Mucosa of stomach (tissue), 1 donor: ENCODE measurements around the gene ZNF613.
A peak's percentile ranks its signal among the peaks of the same experiment; 100 is the strongest.
"Not testable (repeated sequence)": the region's sequence is repeated elsewhere in the genome, so short reads cannot be mapped to it uniquely, and the experiment has no call there.

Experiments
- H3K27me3 ChIP-seq: one replicate; pipeline ENCODE4 v1.7.0; 2013; ENCODE audit warnings: mild to moderate bottlenecking, low read length; ENCODE audit not compliant: control insufficient read depth, insufficient read depth
- H3K36me3 ChIP-seq: one replicate; pipeline ENCODE4 v1.7.0; 2013; ENCODE audit warnings: low read length; ENCODE audit not compliant: control insufficient read depth, insufficient read depth
- H3K4me1 ChIP-seq: one replicate; pipeline ENCODE4 v1.7.0; 2013; ENCODE audit warnings: mild to moderate bottlenecking, low read length; ENCODE audit not compliant: control insufficient read depth, insufficient read depth
- H3K4me3 ChIP-seq: one replicate; pipeline ENCODE4 v1.7.0; 2013; ENCODE audit warnings: low read length
- H3K9ac ChIP-seq: one replicate; pipeline ENCODE4 v1.7.0; 2013; ENCODE audit warnings: mild to moderate bottlenecking, low read length, moderate library complexity
- H3K9me3 ChIP-seq: one replicate; pipeline ENCODE4 v1.7.0; 2013; ENCODE audit warnings: mild to moderate bottlenecking, low read length, moderate library complexity; ENCODE audit not compliant: control insufficient read depth
- donor health status: Pancreatic carcinoma.

The ZNF613 gene

DNA sequence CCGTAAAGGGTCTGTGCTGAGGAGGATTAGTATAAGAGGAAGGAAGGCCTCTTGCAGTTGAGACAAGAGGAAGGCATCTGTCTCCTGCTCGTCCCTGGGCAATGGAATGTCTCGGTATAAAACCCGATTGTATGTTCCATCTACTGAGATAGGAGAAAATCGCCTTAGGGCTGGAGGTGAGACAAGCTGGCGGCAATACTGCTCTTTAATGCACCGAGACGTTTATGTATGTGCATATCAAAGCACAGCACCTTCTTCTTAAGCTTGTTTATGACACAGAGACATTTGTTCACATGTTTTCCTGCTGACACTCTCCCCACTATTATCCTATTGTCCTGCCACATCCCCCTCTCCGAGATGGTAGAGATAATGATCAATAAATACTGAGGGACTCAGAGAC is 21.2 kb upstream of the ZNF613 start:
- not testable (repeated sequence) for H3K9ac ChIP-seq, H3K4me3 ChIP-seq, H3K27me3 ChIP-seq, H3K9me3 ChIP-seq, H3K4me1 ChIP-seq, H3K36me3 ChIP-seq

DNA sequence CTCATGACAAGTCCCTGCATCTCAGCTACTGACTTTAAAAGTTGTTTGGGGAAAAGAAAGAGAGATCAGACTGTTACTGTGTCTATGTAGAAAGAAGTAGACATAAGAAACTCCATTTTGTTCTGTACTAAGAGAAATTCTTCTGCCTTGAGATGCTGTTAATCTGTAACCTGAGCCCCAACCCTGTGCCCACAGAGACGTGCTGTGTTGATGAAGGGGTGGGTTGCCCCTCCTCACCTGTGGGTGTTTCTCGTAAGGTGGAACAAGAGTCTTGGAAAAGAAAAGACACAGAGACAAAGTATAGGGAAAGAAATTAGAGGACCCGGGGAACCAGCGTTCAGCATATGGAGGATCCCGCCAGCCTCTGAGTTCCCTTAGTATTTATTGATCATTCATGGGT is 19.3 kb upstream of the ZNF613 start:
- H3K4me1 ChIP-seq, H3K27me3 ChIP-seq, H3K4me3 ChIP-seq, H3K36me3 ChIP-seq, H3K9me3 ChIP-seq, H3K9ac ChIP-seq: not testable (repeated sequence)

DNA sequence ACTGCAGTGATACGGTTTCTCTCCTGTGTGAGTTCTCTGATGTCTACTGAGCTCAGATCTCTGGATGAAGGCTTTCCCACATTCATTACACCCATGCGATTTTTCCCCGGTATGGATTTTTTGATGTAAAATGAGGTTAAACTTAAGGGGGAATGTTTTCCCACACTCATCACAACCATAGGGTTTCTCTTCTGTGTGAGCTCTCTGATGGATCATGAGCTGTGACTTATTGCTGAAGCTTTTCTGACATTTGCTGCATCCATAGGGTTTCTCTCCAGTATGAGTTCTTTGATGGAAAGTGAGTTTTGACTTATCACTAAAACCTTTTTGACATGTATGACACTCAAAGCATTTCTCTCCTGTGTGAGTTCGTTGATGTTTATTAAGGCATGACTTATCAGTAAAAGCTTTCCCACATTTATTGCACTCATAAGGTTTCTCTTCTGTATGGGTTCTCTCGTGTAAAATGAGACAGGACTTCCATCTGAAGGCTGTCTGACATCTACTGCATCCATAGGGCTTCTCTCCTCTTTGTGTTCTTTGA is 11.9 kb upstream of the ZNF613 start:
- H3K9ac ChIP-seq, result no peak overlapping the region
- no peak overlapping the region for H3K4me3 ChIP-seq
- no peaks in the 10 kb centered on the region for H3K4me1 ChIP-seq
- H3K9me3 ChIP-seq, result peaks cover 11% of the 10 kb centered on the region
- H3K27me3 ChIP-seq, result no peaks in the 10 kb centered on the region
- no peaks in the 10 kb centered on the region for H3K36me3 ChIP-seq

DNA sequence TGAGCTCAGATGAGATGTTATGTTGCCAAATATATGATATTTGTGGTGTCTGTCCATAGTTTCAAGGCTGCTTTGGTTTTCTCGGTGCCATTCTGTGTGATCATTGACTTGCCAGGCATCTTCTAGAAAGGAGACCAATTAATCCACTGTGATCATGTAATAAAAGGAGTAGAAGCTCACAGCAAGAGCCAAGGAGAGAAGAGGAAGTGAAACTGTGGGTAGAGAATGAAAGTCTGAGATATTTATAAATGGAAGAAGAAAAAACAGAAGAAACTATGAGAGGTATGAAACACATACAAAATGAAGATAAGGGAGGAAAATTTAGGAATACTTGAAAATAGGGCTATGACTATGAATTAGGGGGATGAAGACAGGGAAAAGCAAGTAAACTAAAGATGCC is 11.1 kb upstream of the ZNF613 start:
- Histone ChIP-seq H3K4me1 (no peaks in the 10 kb centered on the region), H3K36me3 (no peaks in the 10 kb centered on the region), H3K4me3 (no peak overlapping the region), H3K9me3 (peaks cover 11% of the 10 kb centered on the region), H3K9ac (no peak overlapping the region), H3K27me3 (no peaks in the 10 kb centered on the region)

DNA sequence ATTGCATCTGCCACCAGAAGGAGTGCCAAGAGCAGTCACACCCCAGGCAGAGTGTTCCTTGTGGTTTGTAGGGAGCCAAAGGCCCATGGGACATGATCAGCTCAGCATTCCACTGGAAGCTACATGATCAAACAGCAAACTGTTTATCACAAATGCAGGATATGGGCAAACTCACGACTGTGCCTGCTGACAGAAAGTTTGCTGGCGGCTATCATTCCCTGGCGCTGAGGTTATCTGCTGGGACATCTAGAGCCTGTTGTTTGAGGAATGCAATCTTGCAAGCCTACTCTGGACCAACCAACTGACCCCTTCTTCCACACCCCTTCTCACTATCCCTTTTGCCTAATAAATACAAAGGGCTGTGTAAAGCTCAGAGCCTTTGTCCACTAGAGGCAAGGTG is 7.7 kb upstream of the ZNF613 start:
- H3K4me3 ChIP-seq, result no peak overlapping the region
- H3K9ac ChIP-seq, result no peak overlapping the region
- no peaks in the 10 kb centered on the region for H3K27me3 ChIP-seq

DNA sequence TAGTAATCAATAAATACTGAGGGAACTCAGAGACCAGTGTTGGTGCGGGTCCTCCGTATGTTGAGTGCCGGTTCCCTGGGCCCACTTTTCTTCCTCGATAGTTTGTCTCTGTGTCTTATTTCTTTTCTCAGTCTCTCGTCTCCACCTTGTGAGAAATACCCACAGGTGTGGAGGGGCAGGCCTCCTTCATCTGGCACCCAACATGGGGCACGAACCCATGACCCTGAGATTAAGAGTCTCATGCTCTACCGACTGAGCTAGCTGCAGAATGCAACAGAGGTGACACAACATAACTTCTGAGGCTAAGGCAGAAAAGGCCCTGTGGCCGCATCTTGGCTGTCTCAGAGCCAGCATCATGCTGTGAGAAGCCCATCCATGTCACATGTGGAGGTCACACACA is 5.3 kb upstream of the ZNF613 start:
- no peaks in the 10 kb centered on the region for H3K36me3 ChIP-seq
- H3K9me3 ChIP-seq, result peaks cover 11% of the 10 kb centered on the region
- H3K9ac ChIP-seq, result no peak overlapping the region
- no peaks in the 10 kb centered on the region for H3K27me3 ChIP-seq
- no peaks in the 10 kb centered on the region for H3K4me1 ChIP-seq
- no peak overlapping the region for H3K4me3 ChIP-seq

More for the DNA sequence above, 7.7 kb upstream of the ZNF613 start:
- peaks cover 18% of the 10 kb centered on the region for H3K9me3 ChIP-seq
- H3K36me3 ChIP-seq, result no peaks in the 10 kb centered on the region
- no peaks in the 10 kb centered on the region for H3K4me1 ChIP-seq

DNA sequence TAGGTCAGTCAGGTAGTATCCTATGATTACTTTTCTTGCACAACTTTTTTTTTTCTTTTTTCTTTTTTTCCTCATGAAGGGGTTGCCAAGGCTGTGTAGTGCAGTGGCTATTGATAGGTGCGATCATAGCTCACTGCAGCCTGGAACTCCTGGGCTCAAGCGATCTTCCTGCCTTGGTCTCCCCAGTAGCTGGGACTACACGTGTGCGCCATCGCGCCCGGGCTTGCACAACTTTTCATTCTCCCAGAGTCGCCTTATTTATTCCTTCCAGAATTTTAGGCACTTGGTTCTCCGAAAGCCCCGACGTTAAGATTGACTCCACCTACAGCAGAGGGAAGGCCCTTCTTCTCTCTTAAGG is 867 bp upstream of the ZNF613 start:
- H3K9ac ChIP-seq, result peak overlapping the region; percentile 88
- H3K36me3 ChIP-seq, result no peaks in the 10 kb centered on the region
- peaks cover 11% of the 10 kb centered on the region for H3K9me3 ChIP-seq
- no peaks in the 10 kb centered on the region for H3K27me3 ChIP-seq
- peak overlapping the region; percentile 99 for H3K4me3 ChIP-seq
- peaks cover 7% of the 10 kb centered on the region for H3K4me1 ChIP-seq

DNA sequence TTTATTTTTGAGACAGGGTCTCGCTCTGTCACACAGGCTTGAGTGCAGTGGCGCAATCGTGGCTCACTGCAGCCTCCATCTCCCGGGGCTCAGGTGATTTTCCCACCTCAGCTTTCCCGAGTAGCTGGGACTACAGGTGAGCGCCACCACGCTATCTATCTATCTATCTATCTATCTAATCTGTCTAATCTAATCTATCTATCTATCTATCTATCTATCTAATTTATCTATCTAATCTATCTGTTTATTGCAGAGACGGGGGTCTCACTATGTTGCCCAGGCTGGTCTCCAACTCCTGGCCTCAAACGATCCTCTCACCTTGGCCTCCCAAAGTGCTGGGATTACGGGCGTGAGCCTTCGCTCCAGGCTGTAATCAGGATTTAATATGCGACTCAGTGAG is 587 bp downstream of the ZNF613 start:
- Histone ChIP-seq H3K9ac (peak overlapping the region; percentile 88), H3K27me3 (no peaks in the 10 kb centered on the region), H3K4me3 (peak overlapping the region; percentile 99), H3K4me1 (peaks cover 7% of the 10 kb centered on the region), H3K9me3 (no peaks in the 10 kb centered on the region), H3K36me3 (peaks cover 4% of the 10 kb centered on the region)

DNA sequence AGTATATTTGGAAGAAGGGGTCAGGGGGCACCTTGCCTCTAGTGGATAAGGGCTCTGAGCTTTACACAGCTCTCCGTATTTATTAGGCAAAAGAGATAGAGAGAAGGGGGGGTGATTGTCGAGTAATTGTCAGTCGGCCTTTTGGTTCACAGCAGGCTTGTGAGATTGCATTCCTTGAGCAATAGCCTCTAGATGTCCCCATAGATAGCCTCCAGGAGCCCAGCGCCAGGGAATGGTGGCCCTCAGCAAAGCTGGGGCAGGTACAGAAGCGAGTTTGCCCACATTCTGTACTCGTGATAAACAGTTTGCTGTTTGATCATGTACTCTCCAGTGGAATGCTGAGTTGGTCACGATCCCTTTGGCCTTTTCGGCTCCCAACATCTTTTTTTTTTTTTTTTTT is 4.6 kb downstream of the ZNF613 start:
- no peaks in the 10 kb centered on the region for H3K27me3 ChIP-seq
- no peaks in the 10 kb centered on the region for H3K9me3 ChIP-seq
- H3K9ac ChIP-seq, result no peak overlapping the region
- no peak overlapping the region for H3K4me3 ChIP-seq
- H3K36me3 ChIP-seq, result peaks cover 12% of the 10 kb centered on the region
- peaks cover 7% of the 10 kb centered on the region for H3K4me1 ChIP-seq

DNA sequence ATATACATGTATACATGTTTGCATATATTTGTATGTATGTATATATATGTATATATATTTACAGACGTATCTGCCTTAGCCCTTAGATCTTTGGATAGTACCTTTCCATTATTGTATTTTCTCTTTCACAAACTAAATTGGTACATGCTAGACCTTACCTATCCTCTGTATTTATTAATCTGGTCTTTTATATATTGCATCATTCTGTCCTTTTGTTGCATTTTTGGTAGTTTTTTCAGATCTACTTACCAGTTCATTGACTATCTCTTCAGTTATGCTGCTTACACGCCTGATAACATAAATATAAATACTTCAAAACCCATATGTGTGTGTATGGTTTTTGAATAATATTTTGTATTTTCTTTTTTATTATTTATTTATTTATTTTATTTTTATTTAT is 11.7 kb downstream of the ZNF613 start:
- Histone ChIP-seq H3K4me3 (no peak overlapping the region), H3K4me1 (no peaks in the 10 kb centered on the region), H3K27me3 (no peaks in the 10 kb centered on the region), H3K36me3 (peaks cover 25% of the 10 kb centered on the region), H3K9ac (no peak overlapping the region), H3K9me3 (peaks cover 16% of the 10 kb centered on the region)

DNA sequence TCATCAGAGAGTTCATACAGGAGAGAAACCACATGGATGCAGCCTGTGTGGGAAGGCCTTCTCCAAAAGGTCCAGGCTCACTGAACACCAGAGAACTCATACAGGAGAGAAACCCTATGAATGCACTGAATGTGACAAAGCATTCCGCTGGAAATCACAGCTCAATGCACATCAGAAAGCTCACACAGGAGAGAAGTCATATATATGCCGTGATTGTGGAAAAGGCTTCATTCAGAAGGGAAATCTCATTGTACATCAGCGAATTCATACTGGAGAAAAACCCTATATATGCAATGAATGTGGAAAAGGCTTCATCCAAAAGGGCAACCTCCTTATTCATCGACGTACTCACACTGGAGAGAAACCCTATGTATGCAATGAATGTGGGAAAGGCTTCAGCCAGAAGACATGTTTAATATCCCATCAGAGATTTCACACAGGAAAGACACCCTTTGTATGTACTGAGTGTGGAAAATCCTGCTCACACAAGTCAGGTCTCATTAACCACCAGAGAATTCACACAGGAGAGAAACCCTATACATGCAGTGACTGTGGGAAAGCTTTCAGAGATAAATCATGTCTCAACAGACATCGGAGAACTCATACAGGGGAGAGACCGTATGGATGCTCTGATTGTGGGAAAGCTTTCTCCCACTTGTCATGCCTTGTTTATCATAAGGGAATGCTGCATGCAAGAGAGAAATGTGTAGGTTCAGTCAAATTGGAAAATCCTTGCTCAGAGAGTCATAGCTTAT is 17.7 kb downstream of the ZNF613 start:
- Histone ChIP-seq H3K36me3 (peaks cover 13% of the 10 kb centered on the region), H3K9ac (no peak overlapping the region), H3K4me3 (no peak overlapping the region), H3K27me3 (no peaks in the 10 kb centered on the region), H3K4me1 (no peaks in the 10 kb centered on the region), H3K9me3 (peaks cover 28% of the 10 kb centered on the region)

DNA sequence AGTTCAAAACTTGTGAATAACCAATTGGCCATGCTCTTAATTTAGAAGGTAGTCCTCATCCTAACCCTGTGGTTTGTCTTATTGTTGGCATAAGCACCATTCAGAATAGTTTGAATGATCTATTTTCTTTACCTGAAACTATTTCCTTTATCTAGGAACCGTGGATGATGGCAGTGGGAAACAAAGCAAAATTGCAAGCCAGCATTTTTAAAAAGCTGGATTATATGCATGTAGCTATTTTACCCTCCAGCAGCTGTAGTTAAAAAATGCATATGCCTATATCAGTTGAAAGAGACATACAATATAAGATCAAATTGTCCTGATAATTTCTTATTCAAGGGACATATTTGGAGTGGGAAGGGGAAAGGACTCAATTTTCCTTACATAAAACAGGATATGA is 19.3 kb downstream of the ZNF613 start:
- Histone ChIP-seq H3K27me3 (no peaks in the 10 kb centered on the region), H3K4me3 (no peak overlapping the region), H3K9ac (no peak overlapping the region), H3K36me3 (no peaks in the 10 kb centered on the region), H3K9me3 (peaks cover 21% of the 10 kb centered on the region), H3K4me1 (no peaks in the 10 kb centered on the region)

DNA sequence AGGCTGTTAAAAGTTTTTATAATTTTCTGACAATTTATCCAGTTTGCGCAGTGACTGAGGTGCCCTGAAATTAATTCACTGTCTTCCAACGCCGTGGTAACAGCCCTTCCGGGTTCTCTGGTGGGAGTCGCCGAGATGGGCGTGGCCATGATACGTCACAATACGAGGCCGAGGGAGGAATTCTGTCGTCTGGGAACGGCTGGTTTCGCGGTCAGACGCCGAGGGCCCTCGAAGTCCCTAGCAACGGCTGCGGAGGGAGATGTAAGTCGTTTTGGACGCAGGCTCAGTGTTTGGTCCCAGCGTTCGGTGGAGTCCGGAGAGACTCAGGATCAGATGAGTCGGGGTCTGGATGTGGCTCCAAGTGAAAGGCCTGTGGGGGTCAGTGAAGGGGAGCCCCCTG is 21.7 kb downstream of the ZNF613 start:
- Histone ChIP-seq H3K4me1 (no peaks in the 10 kb centered on the region), H3K27me3 (no peaks in the 10 kb centered on the region), H3K36me3 (no peaks in the 10 kb centered on the region), H3K9ac (no peak overlapping the region), H3K4me3 (no peak overlapping the region), H3K9me3 (peaks cover 12% of the 10 kb centered on the region)
